Nephron progenitor cell (in vitro differentiated cells): ENCODE data around the gene DCBLD1.

Experiments
- DNase-seq: peaks from one replicate; pipeline ENCODE4 v3.0.0; 2021
- H3K27ac Mint-ChIP-seq: 2 replicates; pipeline ENCODE4 v1.8.0; 2021; ENCODE audit warnings: mild to moderate bottlenecking, moderate library complexity, mixed read lengths
- H3K27me3 Mint-ChIP-seq: 2 replicates; pipeline ENCODE4 v1.8.0; 2021; ENCODE audit warnings: mild to moderate bottlenecking, low read depth, mixed read lengths; ENCODE audit not compliant: poor library complexity
- H3K36me3 Mint-ChIP-seq: 2 replicates; pipeline ENCODE4 v1.8.0; 2021; ENCODE audit warnings: low read depth, mixed read lengths
- H3K4me1 Mint-ChIP-seq: 2 replicates; pipeline ENCODE4 v1.8.0; 2021; ENCODE audit warnings: mixed read lengths
- H3K4me3 Mint-ChIP-seq: 2 replicates; pipeline ENCODE4 v1.8.0; 2021; ENCODE audit warnings: mild to moderate bottlenecking, moderate library complexity, mixed read lengths
- H3K9me3 Mint-ChIP-seq: 2 replicates; pipeline ENCODE4 v1.8.0; 2021; ENCODE audit warnings: mild to moderate bottlenecking, moderate library complexity, mixed read lengths
- TF ChIP-seq, protein P1 (sequence below): fragments of 200-600 bp; sonication (generic); IDR thresholded peaks from 2 replicates; pipeline ENCODE4 v1.5.0; 2021; ENCODE audit warnings: antibody characterized with exemption

DCBLD1 gene

DNA sequence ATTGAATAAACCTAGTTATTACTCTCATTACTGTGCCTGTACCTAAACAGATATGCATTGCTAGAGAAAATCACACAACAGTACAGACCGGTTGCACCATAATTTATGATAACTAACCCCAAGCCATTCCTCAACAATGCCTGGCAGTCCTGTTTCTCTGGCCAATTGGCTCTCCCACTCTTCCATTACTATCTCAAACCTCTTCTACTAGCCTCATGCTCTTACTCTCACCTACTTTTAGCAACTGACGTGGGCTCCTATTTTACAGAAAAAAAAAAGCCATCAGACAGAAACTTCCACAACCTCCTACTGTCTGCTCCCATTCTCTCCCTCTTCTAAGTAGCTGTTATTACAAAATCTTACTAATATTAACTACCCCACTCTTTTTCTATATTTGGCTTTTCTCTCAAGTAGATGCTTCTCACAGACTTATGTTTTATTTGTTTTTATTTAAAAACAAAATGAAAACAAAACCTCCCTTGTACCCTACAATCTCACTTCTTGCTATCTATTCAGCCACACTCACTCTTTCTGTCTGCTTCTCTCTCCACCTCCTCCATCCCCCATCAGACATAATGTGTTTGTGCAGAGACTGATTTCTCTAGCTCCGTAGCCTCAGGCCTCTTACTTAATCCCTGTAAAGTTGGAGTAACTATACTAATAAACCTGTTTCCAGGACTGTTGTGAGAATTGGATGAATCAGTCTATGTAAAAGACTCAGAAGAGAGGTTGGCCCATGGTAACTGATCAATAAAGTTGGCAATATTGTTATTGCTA is 110.7 kb downstream of the DCBLD1 start:
- no peaks in the 10 kb centered on the region for H3K36me3 Mint-ChIP-seq
- no peak overlapping the region for H3K4me3 Mint-ChIP-seq
- no peaks in the 10 kb centered on the region for H3K27me3 Mint-ChIP-seq
- peaks cover 25% of the 10 kb centered on the region for H3K9me3 Mint-ChIP-seq
- DNase-seq: no peak
- no peaks in the 10 kb centered on the region for H3K4me1 Mint-ChIP-seq
- TF ChIP-seq, protein P1, sequence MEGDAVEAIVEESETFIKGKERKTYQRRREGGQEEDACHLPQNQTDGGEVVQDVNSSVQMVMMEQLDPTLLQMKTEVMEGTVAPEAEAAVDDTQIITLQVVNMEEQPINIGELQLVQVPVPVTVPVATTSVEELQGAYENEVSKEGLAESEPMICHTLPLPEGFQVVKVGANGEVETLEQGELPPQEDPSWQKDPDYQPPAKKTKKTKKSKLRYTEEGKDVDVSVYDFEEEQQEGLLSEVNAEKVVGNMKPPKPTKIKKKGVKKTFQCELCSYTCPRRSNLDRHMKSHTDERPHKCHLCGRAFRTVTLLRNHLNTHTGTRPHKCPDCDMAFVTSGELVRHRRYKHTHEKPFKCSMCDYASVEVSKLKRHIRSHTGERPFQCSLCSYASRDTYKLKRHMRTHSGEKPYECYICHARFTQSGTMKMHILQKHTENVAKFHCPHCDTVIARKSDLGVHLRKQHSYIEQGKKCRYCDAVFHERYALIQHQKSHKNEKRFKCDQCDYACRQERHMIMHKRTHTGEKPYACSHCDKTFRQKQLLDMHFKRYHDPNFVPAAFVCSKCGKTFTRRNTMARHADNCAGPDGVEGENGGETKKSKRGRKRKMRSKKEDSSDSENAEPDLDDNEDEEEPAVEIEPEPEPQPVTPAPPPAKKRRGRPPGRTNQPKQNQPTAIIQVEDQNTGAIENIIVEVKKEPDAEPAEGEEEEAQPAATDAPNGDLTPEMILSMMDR: no peak
- no peak overlapping the region for H3K27ac Mint-ChIP-seq

DNA sequence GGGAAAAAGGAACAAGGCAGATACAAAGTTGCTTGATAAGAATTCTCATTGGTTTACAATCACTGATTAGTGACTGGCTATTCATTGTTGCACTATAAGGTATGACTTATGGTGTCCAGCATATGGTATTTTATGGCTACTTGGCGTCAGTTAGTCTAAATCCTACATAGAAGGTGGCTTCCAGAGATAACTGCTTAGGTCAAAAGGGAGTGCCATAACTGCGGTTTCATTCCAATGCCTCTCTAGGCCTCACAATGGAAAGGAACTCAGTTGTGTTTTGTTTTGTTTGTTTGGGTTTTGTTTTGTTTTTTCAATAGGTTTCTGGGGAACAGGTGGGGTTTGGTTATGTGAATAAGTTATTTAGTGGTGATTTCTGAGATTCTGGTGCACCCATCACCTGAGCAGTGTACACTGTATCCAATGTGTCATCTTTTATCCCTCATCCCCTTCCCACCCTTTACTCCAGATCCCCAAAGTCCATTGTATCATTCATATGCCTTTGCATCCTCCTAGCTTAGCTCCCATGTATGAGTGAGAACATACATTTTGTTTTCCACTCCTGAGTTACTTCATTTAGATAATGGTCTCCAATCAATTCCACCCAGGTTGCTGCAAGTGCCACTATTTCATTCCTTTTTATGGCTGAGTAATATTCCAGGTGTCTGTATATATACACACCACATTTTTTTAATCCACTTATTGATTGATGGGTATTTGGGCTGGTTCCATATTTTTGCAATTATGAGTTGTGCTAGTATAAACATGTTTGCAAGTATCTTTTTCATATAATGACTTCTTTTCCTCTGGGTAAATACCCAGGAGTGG is 112.8 kb downstream of the DCBLD1 start:
- Mint-ChIP-seq H3K36me3 (no peaks in the 10 kb centered on the region), H3K27ac (no peak overlapping the region), H3K9me3 (peaks cover 25% of the 10 kb centered on the region), H3K4me1 (peaks cover 5% of the 10 kb centered on the region), H3K4me3 (no peak overlapping the region), H3K27me3 (no peaks in the 10 kb centered on the region)
- DNase-seq: no peak
- TF ChIP-seq, protein P1: no peak

DNA sequence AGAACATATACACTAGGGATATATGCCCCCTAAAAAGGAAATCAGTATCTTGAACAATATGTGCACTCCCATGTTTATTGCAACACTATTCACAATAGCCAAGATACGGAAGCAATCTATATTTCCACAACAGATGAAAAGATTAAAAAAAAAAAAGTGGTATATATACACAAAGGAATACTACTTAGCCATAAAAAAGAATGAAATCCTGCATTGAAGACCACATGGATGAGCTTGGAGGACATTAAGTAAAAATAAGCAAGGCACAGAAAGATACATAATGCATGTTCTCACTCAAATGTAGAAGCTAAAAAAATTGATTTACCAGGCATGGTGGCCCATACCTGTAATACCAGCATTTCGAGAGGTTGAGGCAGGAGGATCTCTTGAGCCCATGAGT is 115.3 kb downstream of the DCBLD1 start:
- peaks cover 24% of the 10 kb centered on the region for H3K4me1 Mint-ChIP-seq
- DNase-seq: no peak
- TF ChIP-seq, protein P1: no peak
- H3K4me3 Mint-ChIP-seq: no peak overlapping the region
- no peaks in the 10 kb centered on the region for H3K36me3 Mint-ChIP-seq
- no peak overlapping the region for H3K27ac Mint-ChIP-seq
- H3K27me3 Mint-ChIP-seq: no peaks in the 10 kb centered on the region
- H3K9me3 Mint-ChIP-seq: peaks cover 29% of the 10 kb centered on the region
